SHP77 treated with DMSO at 0.1 percent for 48 hours (cell line): ENCODE measurements around the gene SNX7.

Experiments
- DNase-seq: peaks from one replicate; lab custom pipeline; 2025; lab: John Stamatoyannopoulos, UW

Gene SNX7

GRCh38 chr1:98661544-98662355 lies at the start of gene SNX7:
SNX7 (plus strand) TSS chr1:98661721; CDS start chr1:98661732, 11 bp downstream.
- DNase-seq = no peak

DNA sequence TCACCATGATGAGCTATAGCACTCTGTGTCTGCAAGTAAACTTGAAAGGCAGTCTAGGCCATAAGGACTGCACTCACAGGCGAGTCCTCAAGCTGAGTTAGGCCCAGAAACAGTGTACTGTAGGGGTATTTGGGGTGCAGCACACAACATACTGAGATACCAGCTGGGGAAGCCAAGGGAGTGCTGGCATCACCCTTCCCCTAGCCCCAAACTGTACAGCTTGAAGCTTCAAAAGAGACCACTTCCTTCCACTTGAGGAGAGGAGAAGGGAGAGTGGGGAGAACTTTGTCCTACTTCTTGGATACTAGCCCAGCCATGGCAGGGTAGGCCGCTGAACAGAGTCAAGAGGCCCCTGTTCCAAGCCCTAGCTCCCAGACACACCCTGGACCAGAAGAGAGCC lies 24.2 kb upstream of the SNX7 start:
- DNase-seq = no peak

DNA sequence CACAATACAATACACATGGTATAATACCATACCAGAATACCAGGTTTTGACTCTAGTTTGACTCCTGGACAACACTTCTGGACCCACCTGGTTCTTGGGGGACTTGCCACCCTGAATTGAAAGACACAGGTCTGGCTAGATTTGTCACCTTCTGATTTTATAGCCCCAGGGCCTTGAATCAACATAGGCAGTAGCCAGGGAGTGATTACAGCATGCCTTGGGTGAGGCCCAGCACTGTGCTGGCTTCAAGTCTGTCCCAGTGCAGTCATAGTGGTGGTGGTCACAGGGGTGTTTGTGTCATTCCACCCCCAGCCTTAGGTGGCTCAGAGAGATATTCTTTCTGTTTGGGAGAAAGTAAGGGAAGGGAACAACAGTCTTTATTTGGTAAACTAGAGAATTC lies 23.3 kb upstream of the SNX7 start:
- DNase-seq = no peak

DNA sequence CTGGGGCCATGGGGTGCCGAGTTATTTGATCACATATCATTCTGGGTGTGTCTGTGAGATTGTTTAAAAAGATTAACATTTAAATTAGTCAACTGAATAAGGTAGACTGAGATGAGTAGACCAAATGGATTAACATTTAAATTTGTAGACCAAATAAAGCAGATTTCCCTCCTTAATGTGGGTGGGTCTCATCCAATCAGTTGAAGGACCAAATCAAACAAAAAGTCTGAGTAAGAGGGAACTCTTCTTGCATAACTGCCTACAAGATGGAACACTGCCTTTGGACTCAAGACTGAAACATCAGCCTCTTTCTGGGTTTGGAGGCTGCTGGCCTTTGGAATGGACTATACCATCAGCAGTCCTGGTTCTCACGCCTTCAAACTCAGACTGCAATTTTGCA lies 17.0 kb upstream of the SNX7 start:
- no peak for DNase-seq

- peak; percentile 43 for DNase-seq
Observed at GRCh38 chr1:98651116-98651632, 10.3 kb upstream of the SNX7 start.

- no peak for DNase-seq
Observed at GRCh38 chr1:98653123-98653522, 8.4 kb upstream of the SNX7 start.

DNA sequence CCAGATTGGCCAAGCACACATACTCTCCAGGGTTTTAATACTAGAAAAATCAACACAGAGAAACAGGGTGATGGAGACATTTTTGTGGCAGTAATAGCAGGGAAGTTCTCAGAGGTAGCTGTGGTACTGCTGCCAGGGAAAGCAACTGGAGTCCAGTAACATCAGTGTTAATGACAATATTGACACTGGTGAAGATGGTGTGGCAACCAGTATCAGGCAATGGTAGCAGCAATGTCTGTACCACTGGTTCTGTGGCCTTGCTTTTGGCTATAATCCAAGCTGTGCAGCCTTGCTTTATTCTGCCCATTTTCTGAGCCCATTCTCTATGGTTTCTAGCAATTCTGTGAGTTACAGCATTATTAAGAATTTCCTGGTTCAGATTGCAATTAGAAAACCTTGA lies 1.6 kb upstream of the SNX7 start:
- DNase-seq = no peak

- no peak for DNase-seq
Observed at GRCh38 chr1:98660940-98661543, 479 bp upstream of the SNX7 start.

- no peak for DNase-seq
Observed at GRCh38 chr1:98662356-98662670, 792 bp downstream of the SNX7 start.

DNA sequence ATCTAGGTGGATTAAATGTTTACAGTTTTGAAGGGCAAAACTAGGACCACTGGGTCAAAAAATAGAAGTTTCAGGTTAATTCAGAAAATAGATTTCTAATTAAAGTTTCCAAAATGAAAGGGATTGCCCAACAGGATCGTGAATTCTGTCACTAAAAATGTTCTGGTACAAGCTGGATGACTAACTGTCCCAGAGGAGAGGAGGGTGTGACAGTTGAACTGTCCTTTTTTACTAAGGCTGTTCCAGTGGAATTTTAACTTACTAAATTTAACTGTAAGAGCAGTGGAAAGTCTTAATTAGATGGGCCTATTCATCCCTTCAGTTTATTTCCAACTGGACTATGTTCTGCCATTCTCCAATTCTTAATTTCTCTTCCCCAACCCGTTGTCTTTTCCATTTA lies 7.2 kb downstream of the SNX7 start:
- DNase-seq = no peak

DNA sequence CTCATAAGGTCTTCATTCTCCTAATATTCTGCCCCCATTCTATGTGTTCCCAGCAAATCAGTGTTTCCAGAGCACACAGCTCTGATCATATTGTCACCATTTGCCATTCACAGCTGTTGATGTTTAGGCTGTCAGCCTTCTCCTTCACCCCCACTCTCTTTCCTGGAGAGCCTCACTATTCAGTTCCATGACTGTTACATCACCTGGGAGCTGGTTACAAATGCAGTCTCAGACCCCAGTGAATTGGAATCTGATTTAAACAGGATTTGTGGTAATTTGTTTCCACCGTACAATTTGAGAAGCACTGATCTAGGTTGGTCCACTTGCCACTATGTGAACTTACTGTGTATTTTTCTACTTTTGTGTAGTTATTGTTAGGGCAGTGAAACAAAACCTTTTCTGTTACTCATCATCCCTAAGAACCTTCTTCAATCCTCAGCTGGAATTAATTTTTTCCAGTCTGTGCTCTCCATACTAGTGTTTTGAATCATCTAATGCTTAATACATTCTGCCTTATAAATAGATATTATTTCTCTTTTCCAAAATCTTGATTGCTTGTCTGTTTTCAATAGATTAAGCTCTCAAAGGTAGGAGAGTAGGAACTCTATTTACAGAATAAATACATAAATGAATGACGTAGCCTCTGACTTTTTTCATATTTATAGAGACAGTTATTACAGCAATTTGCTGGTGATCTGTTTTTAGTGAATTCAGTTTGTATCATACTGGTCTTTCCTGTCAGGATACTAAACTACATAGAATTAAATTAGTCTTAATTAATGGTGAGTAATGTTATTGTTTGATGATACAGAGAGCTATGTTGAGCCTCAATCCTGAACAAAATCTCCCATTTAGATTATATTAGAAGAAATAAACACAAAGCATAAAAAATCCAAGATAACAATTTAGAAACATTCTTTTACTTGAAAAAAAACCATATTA lies 8.1 kb downstream of the SNX7 start:
- no peak for DNase-seq

DNA sequence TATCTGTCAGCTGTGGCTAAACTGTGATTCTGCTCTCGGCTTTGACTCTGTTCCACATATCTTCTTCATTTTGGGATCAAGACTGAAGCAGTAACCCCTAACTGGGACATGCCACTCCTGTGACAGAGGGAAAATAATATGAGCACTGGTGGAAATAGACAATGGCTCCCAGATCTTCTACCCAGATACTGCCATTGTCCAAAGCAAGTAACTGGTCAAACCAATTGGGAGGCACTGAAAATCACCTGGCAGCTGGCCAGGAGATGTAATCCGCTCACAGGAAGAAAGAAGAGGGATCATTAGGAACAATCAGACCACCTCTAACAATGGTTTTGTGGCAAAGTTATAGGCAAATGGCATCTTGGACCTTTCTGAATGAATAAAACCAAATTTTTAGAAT lies 10.7 kb downstream of the SNX7 start:
- no peak for DNase-seq

GRCh38 chr1:98674075-98674781 lies 12.7 kb downstream of the SNX7 start:
- no peak for DNase-seq

GRCh38 chr1:98675282-98675681 lies 13.8 kb downstream of the SNX7 start:
- no peak for DNase-seq

- DNase-seq = peak; percentile 74
Observed at GRCh38 chr1:98677288-98677687, 15.8 kb downstream of the SNX7 start.

DNA sequence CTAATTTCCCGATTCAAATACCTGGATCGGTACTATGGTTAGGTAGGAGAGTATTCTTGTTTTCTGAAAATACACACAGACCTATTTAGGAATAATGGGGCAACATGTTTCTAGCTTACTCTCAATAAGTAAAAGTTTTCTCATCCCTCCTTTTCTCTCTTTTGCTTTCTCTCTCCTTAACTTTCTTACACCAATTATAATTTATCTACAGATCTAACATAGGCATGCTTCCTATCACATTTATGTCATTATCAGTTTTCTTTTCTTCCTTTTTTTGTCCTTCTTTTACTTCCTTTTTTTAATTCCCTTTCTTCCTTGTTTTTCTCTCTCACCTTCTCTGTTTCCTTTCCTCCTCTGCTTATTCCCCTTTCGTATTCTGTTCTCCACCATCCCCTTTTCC lies 20.3 kb downstream of the SNX7 start:
- DNase-seq = no peak

DNA sequence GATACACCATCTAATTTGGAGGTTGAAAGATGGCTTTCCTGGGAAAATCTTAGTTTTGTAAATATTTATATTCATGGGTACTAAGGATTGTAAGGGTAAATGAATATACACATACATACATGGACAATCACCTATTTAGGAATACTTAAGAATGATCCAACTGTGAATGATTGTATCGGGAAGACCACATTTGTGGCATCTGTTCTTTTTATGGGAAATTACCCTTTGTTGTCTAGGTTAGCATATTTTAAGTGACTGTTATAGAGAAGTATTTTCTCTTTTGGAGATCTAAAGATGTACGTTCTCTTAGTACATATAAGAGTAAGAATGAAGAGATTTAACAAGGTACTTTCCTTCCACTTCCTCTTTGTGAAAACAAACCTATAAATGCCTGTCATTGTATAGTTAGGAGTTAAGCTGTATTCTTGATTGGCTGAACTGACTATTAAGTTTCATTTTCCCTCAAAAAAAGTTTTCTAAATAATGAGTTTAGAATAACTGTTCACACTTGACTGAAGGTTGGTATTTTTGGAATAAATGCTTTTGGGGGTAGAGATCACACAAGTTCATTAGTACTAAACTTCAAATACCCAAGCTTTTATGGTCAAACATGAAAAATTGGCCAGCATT lies 26.7 kb downstream of the SNX7 start:
- DNase-seq = no peak

- DNase-seq = no peak
Observed at GRCh38 chr1:98690576-98690975, 29.1 kb downstream of the SNX7 start.

DNA sequence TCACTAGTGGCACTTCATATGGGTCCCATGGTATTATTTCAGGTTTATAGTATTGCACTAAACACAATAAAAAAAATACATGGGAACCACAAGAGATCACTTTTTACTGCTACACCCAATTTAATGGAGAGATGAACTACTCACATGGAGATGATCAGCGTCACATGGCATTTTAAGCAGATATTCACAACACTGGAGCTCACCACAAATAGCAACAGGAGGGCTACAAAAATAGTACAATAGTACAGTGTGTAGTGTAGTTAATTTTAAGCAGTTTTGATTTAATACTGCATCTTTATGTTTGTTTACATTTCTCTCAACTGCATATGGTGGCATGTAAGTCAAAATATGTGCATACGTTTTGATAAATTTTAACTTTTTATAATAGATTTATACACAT lies 31.0 kb downstream of the SNX7 start:
- no peak for DNase-seq

- DNase-seq = peak; percentile 44
Observed at GRCh38 chr1:98693385-98693784, 31.9 kb downstream of the SNX7 start.

- no peak for DNase-seq
Observed at GRCh38 chr1:98696077-98696476, 34.6 kb downstream of the SNX7 start.

GRCh38 chr1:98697781-98698180 lies 36.3 kb downstream of the SNX7 start:
- DNase-seq = no peak
